HEK293 (cell line): ENCODE data around the gene SCN10A.

Experiments
- CTCF ChIA-PET: fragments of 350-600 bp; formaldehyde crosslinking; extraction: SDS; loops from one replicate; lab custom pipeline; 2021; ENCODE audit warnings: antibody characterized with exemption; lab: Yijun Ruan, JAX
- POLR2A ChIA-PET: fragments of 300-600 bp; formaldehyde crosslinking; extraction: SDS; loops from one replicate; lab custom pipeline; 2020; ENCODE audit warnings: antibody characterized with exemption, inconsistent platforms; lab: Yijun Ruan, JAX
- H3K27ac ChIP-seq: fragments of 200-500 bp; sonication (Bioruptor generic); 2 replicates; pipeline ENCODE4 v1.5.1; 2014; ENCODE audit warnings: low read depth, low read length, control low read depth, inconsistent platforms; ENCODE audit errors: extremely low read depth
- H3K36me3 ChIP-seq, 2 experiments: fragments of 200-500 bp in 1 of 2; sonication (Bioruptor generic) in 1 of 2; 1 replicate in 1 of 2; 2 replicates in 1 of 2; pipeline ENCODE4 v1.5.1; 2014 to 2017; ENCODE audit warnings: inconsistent platforms in 2 of 2, low read length in 2 of 2; ENCODE audit not compliant: control insufficient read depth in 2 of 2, insufficient read depth in 1 of 2
- H3K4me1 ChIP-seq: fragments of 200-500 bp; sonication (Bioruptor generic); 2 replicates; pipeline ENCODE4 v1.5.1; 2014; ENCODE audit warnings: mild to moderate bottlenecking, low read length, inconsistent platforms; ENCODE audit not compliant: control insufficient read depth, insufficient read depth
- H3K4me3 ChIP-seq: 2 replicates; pipeline ENCODE4 v1.5.1; 2011; ENCODE audit warnings: low read depth, mild to moderate bottlenecking, control low read depth, low read length, moderate library complexity
- H3K9me3 ChIP-seq: fragments of 200-500 bp; sonication (Bioruptor generic); 2 replicates; pipeline ENCODE4 v1.5.1; 2014; ENCODE audit warnings: low read depth, low read length, inconsistent platforms; ENCODE audit not compliant: control insufficient read depth, insufficient read depth
- BCL11A ChIP-seq: fragments of 450-650 bp; formaldehyde crosslinking; IDR thresholded peaks from 2 replicates; pipeline ENCODE4 v1.5.1; 2016; ENCODE audit warnings: low read depth, missing biosample characterization, missing genetic modification characterization
- HOXA7 ChIP-seq: sonication (generic); formaldehyde crosslinking; IDR thresholded peaks from 2 replicates; pipeline ENCODE4 v1.8.1; 2022; ENCODE audit warnings: missing genetic modification reagents, borderline replicate concordance
- KLF8 ChIP-seq: fragments of 450-650 bp; formaldehyde crosslinking; IDR thresholded peaks from 2 replicates; pipeline ENCODE4 v1.5.1; 2016; ENCODE audit warnings: missing biosample characterization, missing genetic modification characterization
- MEIS1 ChIP-seq: sonication (generic); formaldehyde crosslinking; IDR thresholded peaks from 2 replicates; pipeline ENCODE4 v1.8.1; 2022; ENCODE audit warnings: missing genetic modification reagents, mild to moderate bottlenecking, borderline replicate concordance
- PRDM4 ChIP-seq: fragments of 450-650 bp; formaldehyde crosslinking; IDR thresholded peaks from 2 replicates; pipeline ENCODE4 v1.5.1; 2017; ENCODE audit warnings: missing biosample characterization, missing genetic modification characterization
- SP2 ChIP-seq: fragments of 450-650 bp; formaldehyde crosslinking; IDR thresholded peaks from 2 replicates; pipeline ENCODE4 v1.5.1; 2016; ENCODE audit warnings: missing biosample characterization, missing genetic modification characterization
- ZBTB1 ChIP-seq: fragments of 450-650 bp; formaldehyde crosslinking; IDR thresholded peaks from 2 replicates; pipeline ENCODE4 v1.5.1; 2016; ENCODE audit warnings: missing biosample characterization, missing genetic modification characterization
- ZBTB17 ChIP-seq: fragments of 450-650 bp; formaldehyde crosslinking; IDR thresholded peaks from 2 replicates; pipeline ENCODE4 v1.5.1; 2016; ENCODE audit warnings: missing biosample characterization, missing genetic modification characterization
- ZBTB20 ChIP-seq: fragments of 450-650 bp; formaldehyde crosslinking; IDR thresholded peaks from 2 replicates; pipeline ENCODE4 v1.5.1; 2016; ENCODE audit warnings: missing biosample characterization, missing genetic modification characterization
- ZBTB44 ChIP-seq: fragments of 450-650 bp; IDR thresholded peaks from 2 replicates; pipeline ENCODE4 v1.5.1; 2018; ENCODE audit warnings: missing biosample characterization, mild to moderate bottlenecking, missing genetic modification characterization
- ZFHX2 ChIP-seq: fragments of 450-650 bp; formaldehyde crosslinking; conservative IDR thresholded peaks from 2 replicates; pipeline ENCODE4 v1.5.1; 2016; ENCODE audit warnings: missing biosample characterization, missing genetic modification characterization
- ZFP3 ChIP-seq: fragments of 450-650 bp; formaldehyde crosslinking; IDR thresholded peaks from 2 replicates; pipeline ENCODE4 v1.5.1; 2016; ENCODE audit warnings: low read depth, missing biosample characterization, missing genetic modification characterization
- ZNF132 ChIP-seq: fragments of 450-650 bp; formaldehyde crosslinking; IDR thresholded peaks from 2 replicates; pipeline ENCODE4 v1.5.1; 2017; ENCODE audit warnings: missing biosample characterization, missing genetic modification characterization, borderline replicate concordance
- ZNF175 ChIP-seq: fragments of 450-650 bp; formaldehyde crosslinking; IDR thresholded peaks from 2 replicates; pipeline ENCODE4 v1.5.1; 2016; ENCODE audit warnings: missing biosample characterization, missing genetic modification characterization
- ZNF18 ChIP-seq: fragments of 450-650 bp; formaldehyde crosslinking; IDR thresholded peaks from 2 replicates; pipeline ENCODE4 v1.5.1; 2016; ENCODE audit warnings: missing biosample characterization, missing genetic modification characterization
- ZNF23 ChIP-seq: fragments of 450-650 bp; formaldehyde crosslinking; IDR thresholded peaks from 2 replicates; pipeline ENCODE4 v1.5.1; 2016; ENCODE audit warnings: missing biosample characterization, missing genetic modification characterization, borderline replicate concordance
- ZNF239 ChIP-seq: fragments of 450-650 bp; formaldehyde crosslinking; IDR thresholded peaks from 2 replicates; pipeline ENCODE4 v1.5.1; 2016; ENCODE audit warnings: missing biosample characterization, missing genetic modification characterization
- ZNF24 ChIP-seq: fragments of 450-650 bp; formaldehyde crosslinking; IDR thresholded peaks from 2 replicates; pipeline ENCODE4 v1.5.1; 2016; ENCODE audit warnings: missing biosample characterization, missing genetic modification characterization
- ZNF350 ChIP-seq: fragments of 450-650 bp; formaldehyde crosslinking; IDR thresholded peaks from 2 replicates; pipeline ENCODE4 v1.5.0; 2017; ENCODE audit warnings: missing biosample characterization, mild to moderate bottlenecking, missing genetic modification characterization
- ZNF521 ChIP-seq: fragments of 450-650 bp; formaldehyde crosslinking; IDR thresholded peaks from 2 replicates; pipeline ENCODE4 v1.5.1; 2017; ENCODE audit warnings: missing biosample characterization, mild to moderate bottlenecking, missing genetic modification characterization
- ZNF626 ChIP-seq: fragments of 450-650 bp; sonication (Bioruptor Pico); formaldehyde crosslinking; IDR thresholded peaks from 2 replicates; pipeline ENCODE4 v1.5.1; 2018; ENCODE audit warnings: missing biosample characterization, missing genetic modification characterization, inconsistent platforms
- ZNF677 ChIP-seq: fragments of 450-650 bp; IDR thresholded peaks from 2 replicates; pipeline ENCODE4 v1.5.0; 2018; ENCODE audit warnings: missing biosample characterization, mild to moderate bottlenecking, missing genetic modification characterization, moderate library complexity
- ZSCAN18 ChIP-seq: fragments of 450-650 bp; formaldehyde crosslinking; IDR thresholded peaks from 2 replicates; pipeline ENCODE4 v1.5.1; 2016; ENCODE audit warnings: missing biosample characterization, missing genetic modification characterization

SCN10A gene

GRCh38 chr3:38828681-38829080 is 12.7 kb upstream of the SCN10A start (continued):
- TF ChIP-seq ZSCAN18 (tag by site-specific recombination) (no peak), ZBTB44 (tag by site-specific recombination) (no peak), ZNF239 (tag by site-specific recombination) (no peak), ZNF521 (tag by site-specific recombination) (no peak), ZNF18 (tag by site-specific recombination) (no peak)

- CTCF ChIA-PET: interaction anchor here (0.6 kb wide), 1 partner anchor 174 kb away, joined by 3 read pairs; no protein-coding TSS in a partner anchor
- H3K4me1 ChIP-seq: no peaks in the 10 kb centered on the region; the same call in 1 of the 2 replicates
- no peaks in the 10 kb centered on the region for H3K36me3 ChIP-seq
- POLR2A ChIA-PET: no interaction called here
- TF ChIP-seq KLF8 (tag by site-specific recombination): no peak
- no peak for TF ChIP-seq ZNF23 (tag by site-specific recombination)
- TF ChIP-seq ZFHX2 (tag by site-specific recombination): no peak
- no peak for TF ChIP-seq ZNF626 (tag by site-specific recombination)
- no peak for TF ChIP-seq ZBTB17 (tag by site-specific recombination)
- no peak for TF ChIP-seq ZNF24 (tag by site-specific recombination)
- TF ChIP-seq ZNF132 (tag by site-specific recombination): no peak
- no peak for TF ChIP-seq ZNF677
- no peak for TF ChIP-seq ZBTB1 (tag by site-specific recombination)
- no peak for TF ChIP-seq ZNF175 (tag by site-specific recombination)
- TF ChIP-seq ZBTB20: no peak
- TF ChIP-seq MEIS1 (CRISPR knock-in tag): no peak
- no peak for TF ChIP-seq BCL11A
- no peak for TF ChIP-seq PRDM4
- no peak for TF ChIP-seq ZNF239 (tag by site-specific recombination)
- no peak for TF ChIP-seq HOXA7 (CRISPR knock-in tag)
- no peak for TF ChIP-seq SP2 (tag by site-specific recombination)
- TF ChIP-seq ZFP3: no peak
- TF ChIP-seq ZNF350: no peak
- no peak overlapping the region for H3K4me3 ChIP-seq
- H3K27ac ChIP-seq: no peak overlapping the region
- no peaks in the 10 kb centered on the region for H3K9me3 ChIP-seq
Measured at GRCh38 chr3:38827791-38828190, 11.8 kb upstream of the SCN10A start.
